GM21381 (cell line): ENCODE results near the gene ZNF653.

Experiments used
- ATAC-seq: cut with Tn5 transposase; IDR thresholded peaks from one replicate; pipeline ENCODE4 v1.9.1; 2021; ENCODE audit warnings: mild to moderate bottlenecking, moderate library complexity; ENCODE audit not compliant: unreplicated experiment

The ZNF653 gene

GRCh38 chr19:11505504-11506100, at the start of gene ZNF653:
Gene ZNF653, minus strand, starts transcription at chr19:11505839. Its CDS starts 53 bp downstream, at chr19:11505786.
- ATAC-seq: peak; percentile 55

- ATAC-seq: no peak
Observed at GRCh38 chr19:11555246-11555645, 49.6 kb upstream of the ZNF653 start.

GRCh38 chr19:11554160-11554559, 48.5 kb upstream of the ZNF653 start:
- ATAC-seq: no peak

- ATAC-seq: no peak
Observed at GRCh38 chr19:11552666-11553372, 47.2 kb upstream of the ZNF653 start.

- ATAC-seq: no peak
Observed at GRCh38 chr19:11551603-11552235, 46.1 kb upstream of the ZNF653 start.

- ATAC-seq: no peak
Observed at GRCh38 chr19:11550265-11550664, 44.6 kb upstream of the ZNF653 start.

- ATAC-seq: no peak
Observed at GRCh38 chr19:11549386-11549953, 43.8 kb upstream of the ZNF653 start.

- no peak for ATAC-seq
Observed at GRCh38 chr19:11547929-11548700, 42.5 kb upstream of the ZNF653 start.

GRCh38 chr19:11541238-11541637, 35.6 kb upstream of the ZNF653 start:
- no peak for ATAC-seq

GRCh38 chr19:11540645-11541044, 35.0 kb upstream of the ZNF653 start:
- ATAC-seq: no peak

GRCh38 chr19:11539495-11540365, 34.1 kb upstream of the ZNF653 start:
- ATAC-seq: no peak

GRCh38 chr19:11538232-11539036, 32.8 kb upstream of the ZNF653 start, which contains the start of gene CNN1:
Gene CNN1, plus strand, starts transcription at chr19:11538851. Its CDS starts 77 bp downstream, at chr19:11538928.
- no peak for ATAC-seq

- peak; percentile 75 for ATAC-seq
Observed at GRCh38 chr19:11535792-11536595, 30.4 kb upstream of the ZNF653 start.

GRCh38 chr19:11534948-11535347, 29.3 kb upstream of the ZNF653 start:
- ATAC-seq: no peak

GRCh38 chr19:11534538-11534937, 28.9 kb upstream of the ZNF653 start:
- ATAC-seq: no peak

- ATAC-seq: no peak
Observed at GRCh38 chr19:11530432-11530831, 24.8 kb upstream of the ZNF653 start.

GRCh38 chr19:11528551-11529341, 23.1 kb upstream of the ZNF653 start, which contains the start of gene ECSIT:
Gene ECSIT, minus strand, starts transcription at chr19:11529134. Its CDS starts 9,964 bp downstream, at chr19:11519170.
- ATAC-seq: peak; percentile 90
